Measurements from ENCODE around the gene GSTA2. TPM values are rescaled to one million over a fixed set of nuclear protein-coding genes. Genes with fewer than 3 reads are reported as not detected.
"Not testable (repeated sequence)": the region's sequence is repeated elsewhere in the genome, so short reads cannot be mapped to it uniquely, and the experiment has no call there.

GSTA2 gene
- total RNA-seq, 2 donors from 2014 or later = 72.0 TPM; not detected in 1

GRCh38 chr6:52718550-52718949 lies 44.7 kb downstream of the GSTA2 start:
- H3K4me1 ChIP-seq (replicated peaks) = no peaks in the 10 kb centered on the region
- H3K4me3 ChIP-seq = no peak overlapping the region
- no peak overlapping the region for H3K27ac ChIP-seq
- TF ChIP-seq POLR2A (IDR thresholded peaks at IDR 0.05) (no peak), CTCF (IDR thresholded peaks at IDR 0.05) (no peak), POLR2AphosphoS5 (IDR thresholded peaks at IDR 0.05) (no peak)
- H3K27me3 ChIP-seq (replicated peaks; ENCODE audit: insufficient read depth) = no peaks in the 10 kb centered on the region
- intact Hi-C loops (cut with DNase I) = no loop called here
- H3K36me3 ChIP-seq = no peaks in the 10 kb centered on the region
- no peak for DNase-seq (ENCODE audit: low spot score)
- H3K9me3 ChIP-seq = no peaks in the 10 kb centered on the region

GRCh38 chr6:52714761-52715160 lies 48.5 kb downstream of the GSTA2 start:
- H3K9me3 ChIP-seq; DNase-seq (ENCODE audit: low spot score); H3K27ac ChIP-seq; H3K36me3 ChIP-seq; intact Hi-C loops (cut with DNase I); H3K4me3 ChIP-seq; H3K4me1 ChIP-seq (replicated peaks); H3K27me3 ChIP-seq (replicated peaks; ENCODE audit: insufficient read depth): not testable (repeated sequence)
- WGBS = 88% methylated on average over 9 of the region's 9 CpGs

GRCh38 chr6:52712136-52712535 lies 51.1 kb downstream of the GSTA2 start:
- Histone ChIP-seq H3K4me1 (replicated peaks) (no peaks in the 10 kb centered on the region), H3K27me3 (replicated peaks; ENCODE audit: insufficient read depth) (no peaks in the 10 kb centered on the region), H3K9me3 (no peaks in the 10 kb centered on the region), H3K36me3 (no peaks in the 10 kb centered on the region), H3K27ac (no peak overlapping the region), H3K4me3 (no peak overlapping the region)
- 85% methylated on average over 2 of the region's 2 CpGs for WGBS
- no peak for TF ChIP-seq POLR2AphosphoS5 (IDR thresholded peaks at IDR 0.05)
- TF ChIP-seq CTCF (IDR thresholded peaks at IDR 0.05) = no peak
- no peak for TF ChIP-seq POLR2A (IDR thresholded peaks at IDR 0.05)
- DNase-seq (ENCODE audit: low spot score) = no peak
- intact Hi-C loops (cut with DNase I) = no loop called here

GRCh38 chr6:52707963-52708680 lies 55.2 kb downstream of the GSTA2 start:
- Histone ChIP-seq H3K4me1 (replicated peaks) (no peaks in the 10 kb centered on the region), H3K27me3 (replicated peaks; ENCODE audit: insufficient read depth) (no peaks in the 10 kb centered on the region), H3K36me3 (no peaks in the 10 kb centered on the region), H3K4me3 (no peak overlapping the region), H3K9me3 (no peaks in the 10 kb centered on the region), H3K27ac (no peak overlapping the region)
- no peak for DNase-seq (ENCODE audit: low spot score)
- intact Hi-C loops (cut with DNase I) = no loop called here
- 53% methylated on average over 3 of the region's 3 CpGs for WGBS
- TF ChIP-seq POLR2AphosphoS5 (IDR thresholded peaks at IDR 0.05) (no peak), POLR2A (IDR thresholded peaks at IDR 0.05) (no peak), CTCF (IDR thresholded peaks at IDR 0.05) (no peak)

- Histone ChIP-seq H3K36me3 (no peaks in the 10 kb centered on the region), H3K4me1 (replicated peaks) (no peaks in the 10 kb centered on the region), H3K9me3 (no peaks in the 10 kb centered on the region), H3K27me3 (replicated peaks; ENCODE audit: insufficient read depth) (no peaks in the 10 kb centered on the region), H3K27ac (no peak overlapping the region), H3K4me3 (no peak overlapping the region)
- 82% methylated on average over 3 of the region's 3 CpGs for WGBS
- TF ChIP-seq CTCF (IDR thresholded peaks at IDR 0.05) (no peak), POLR2AphosphoS5 (IDR thresholded peaks at IDR 0.05) (no peak), POLR2A (IDR thresholded peaks at IDR 0.05) (no peak)
- intact Hi-C loops (cut with DNase I) = no loop called here
- no peak for DNase-seq (ENCODE audit: low spot score)
These were observed 57.3 kb downstream of the GSTA2 start for GRCh38 chr6:52706001-52706400.

- H3K4me3 ChIP-seq; H3K9me3 ChIP-seq; intact Hi-C loops (cut with DNase I); H3K4me1 ChIP-seq (replicated peaks); DNase-seq (ENCODE audit: low spot score); H3K27me3 ChIP-seq (replicated peaks; ENCODE audit: insufficient read depth); H3K27ac ChIP-seq; H3K36me3 ChIP-seq: not testable (repeated sequence)
- WGBS = 95% methylated on average over 6 of the region's 6 CpGs
These were observed 58.3 kb downstream of the GSTA2 start for GRCh38 chr6:52704781-52705502.

Measured in prostate gland (tissue), 2 donors.